ENCODE measurements around the gene IFT88. TPM values are rescaled to one million over a fixed set of nuclear protein-coding genes. Genes with fewer than 3 reads are reported as not detected.

IFT88 gene
- polyA plus RNA-seq, 1 of the 3 experiments (the other 2 are of a cell fraction), result 6.2 TPM

- TF ChIP-seq FOXM1 (IDR thresholded peaks at IDR 0.05; ENCODE audit: low read depth) (no peak), IRF3 (IDR thresholded peaks at IDR 0.05; ENCODE audit: low read depth, low read length) (no peak), YY1 (IDR thresholded peaks at IDR 0.05; ENCODE audit: low read depth) (no peak)
These were observed 104.8 kb downstream of the IFT88 start (continued) for GRCh38 chr13:20671789-20672188.

GRCh38 chr13:20672772-20673171 lies 105.8 kb downstream of the IFT88 start:
- peaks cover 2 to 5% of the 10 kb centered on the region in 2 experiments for H3K36me3 ChIP-seq (replicated peaks in 1 of 2; ENCODE audit: control insufficient read depth in 1 of 2, insufficient read depth in 2 of 2, low read length in 1 of 2)
- H3K9me2 ChIP-seq, result no peaks in the 10 kb centered on the region
- no peaks in the 10 kb centered on the region for H3K27me3 ChIP-seq (ENCODE audit: insufficient read depth)
- H3K9me3 ChIP-seq, result no peaks in the 10 kb centered on the region
- no peak overlapping the region for H3K4me2 ChIP-seq
- H4K20me1 ChIP-seq (ENCODE audit: insufficient read depth), result no peaks in the 10 kb centered on the region
- no peak overlapping the region for H3K9ac ChIP-seq
- POLR2A ChIA-PET, result no interaction called here
- H3K27ac ChIP-seq (ENCODE audit: low read depth in 2 of 2, low read length in 1 of 2), result no peak overlapping the region
- no peaks in the 10 kb centered on the region for H3K4me1 ChIP-seq (ENCODE audit: control insufficient read depth in 1 of 2, insufficient read depth in 2 of 2, low read depth in 1 of 2, low read length in 1 of 2)
- 67% methylated on average over 2 of the region's 2 CpGs for WGBS (ENCODE audit: low lambda C conversion rate)
- TF ChIP-seq GABPA (IDR thresholded peaks at IDR 0.05; ENCODE audit: low read depth), result no peak
- TF ChIP-seq FOXM1 (IDR thresholded peaks at IDR 0.05; ENCODE audit: low read depth), result no peak
- TF ChIP-seq USF2 (IDR thresholded peaks at IDR 0.05; ENCODE audit: borderline replicate concordance, low read depth, low read length), result no peak
- no peak for TF ChIP-seq RFX5 (IDR thresholded peaks at IDR 0.05; ENCODE audit: low read length)
- TF ChIP-seq MXI1 (IDR thresholded peaks at IDR 0.05; ENCODE audit: low read depth, low read length), result no peak
- H3F3A ChIP-seq (replicated peaks; ENCODE audit: insufficient read depth), result no peaks in the 10 kb centered on the region
- DNase-seq, result no peak
- H2AFZ ChIP-seq (ENCODE audit: low read depth), result no peak overlapping the region
- H3K79me2 ChIP-seq (ENCODE audit: insufficient read depth), result no peaks in the 10 kb centered on the region
- CTCF ChIA-PET, result no interaction called here
- no peak overlapping the region for H3K4me3 ChIP-seq (ENCODE audit: low read depth in 2 of 2, low read length in 1 of 2)

- peaks cover 0 to 5% of the 10 kb centered on the region in 2 experiments for H3K36me3 ChIP-seq (replicated peaks in 1 of 2; ENCODE audit: control insufficient read depth in 1 of 2, insufficient read depth in 2 of 2, low read length in 1 of 2)
- H3K9me2 ChIP-seq, result no peaks in the 10 kb centered on the region
- TF ChIP-seq YY1 (IDR thresholded peaks at IDR 0.05; ENCODE audit: low read depth), result no peak
- no peak for TF ChIP-seq RCOR1 (IDR thresholded peaks at IDR 0.05; ENCODE audit: low read length)
- no peak for TF ChIP-seq GATA2 (CRISPR knock-in tag; IDR thresholded peaks at IDR 0.05)
- TF ChIP-seq NFIC (IDR thresholded peaks at IDR 0.05; ENCODE audit: borderline replicate concordance), result no peak
- TF ChIP-seq TAF1 (IDR thresholded peaks at IDR 0.05; ENCODE audit: borderline replicate concordance, low read depth, low read length), result no peak
- TF ChIP-seq TEAD4 (IDR thresholded peaks at IDR 0.05; ENCODE audit: borderline replicate concordance, insufficient read depth), result no peak
- no peak for TF ChIP-seq MXI1 (IDR thresholded peaks at IDR 0.05; ENCODE audit: low read depth, low read length)
- no peak for TF ChIP-seq RFX5 (IDR thresholded peaks at IDR 0.05; ENCODE audit: low read length)
- no peak for TF ChIP-seq CHD2 (IDR thresholded peaks at IDR 0.05; ENCODE audit: low read length, partially characterized antibody)
- no peak for TF ChIP-seq USF2 (IDR thresholded peaks at IDR 0.05; ENCODE audit: borderline replicate concordance, low read depth, low read length)
- no peak for TF ChIP-seq JUND (IDR thresholded peaks at IDR 0.05)
- TF ChIP-seq RXRA (IDR thresholded peaks at IDR 0.05; ENCODE audit: borderline replicate concordance, low read depth), result no peak
- ChIA-PET POLR2A (no interaction called here), CTCF (interaction anchor here (0.9 to 1.2 kb wide), 2 partner anchors 10 to 36 kb away, joined by 3 read pairs; no protein-coding TSS in a partner anchor)
- H4K20me1 ChIP-seq (ENCODE audit: insufficient read depth), result no peaks in the 10 kb centered on the region
- H3F3A ChIP-seq (replicated peaks; ENCODE audit: insufficient read depth), result no peaks in the 10 kb centered on the region
- H3K79me2 ChIP-seq (ENCODE audit: insufficient read depth), result no peaks in the 10 kb centered on the region
- H3K9me3 ChIP-seq, result no peaks in the 10 kb centered on the region
- H3K4me2 ChIP-seq, result no peak overlapping the region
- H3K4me3 ChIP-seq (ENCODE audit: low read depth in 2 of 2, low read length in 1 of 2), result no peak overlapping the region
- H3K27me3 ChIP-seq (ENCODE audit: insufficient read depth), result no peaks in the 10 kb centered on the region
- 90% methylated on average over 5 of the region's 5 CpGs for WGBS (ENCODE audit: low lambda C conversion rate)
- no peak overlapping the region for H3K27ac ChIP-seq (ENCODE audit: low read depth in 2 of 2, low read length in 1 of 2)
- DNase-seq, result no peak
- H3K9ac ChIP-seq, result no peak overlapping the region
- no peaks in the 10 kb centered on the region for H3K4me1 ChIP-seq (ENCODE audit: control insufficient read depth in 1 of 2, insufficient read depth in 2 of 2, low read depth in 1 of 2, low read length in 1 of 2)
- H2AFZ ChIP-seq (ENCODE audit: low read depth), result no peak overlapping the region
These were observed 106.8 kb downstream of the IFT88 start for GRCh38 chr13:20673715-20674114.
